ENCODE measurements around the gene CBFA2T2. TPM values are rescaled to one million over a fixed set of nuclear protein-coding genes. Genes with fewer than 3 reads are reported as not detected.
A peak's percentile ranks its signal among the peaks of the same experiment; 100 is the strongest.
"Not testable (repeated sequence)": the region's sequence is repeated elsewhere in the genome, so short reads cannot be mapped to it uniquely, and the experiment has no call there.

The CBFA2T2 gene
- total RNA-seq, 6 donors from 2014 or later: 10.0 to 35.6 (median 16.2) TPM

DNA sequence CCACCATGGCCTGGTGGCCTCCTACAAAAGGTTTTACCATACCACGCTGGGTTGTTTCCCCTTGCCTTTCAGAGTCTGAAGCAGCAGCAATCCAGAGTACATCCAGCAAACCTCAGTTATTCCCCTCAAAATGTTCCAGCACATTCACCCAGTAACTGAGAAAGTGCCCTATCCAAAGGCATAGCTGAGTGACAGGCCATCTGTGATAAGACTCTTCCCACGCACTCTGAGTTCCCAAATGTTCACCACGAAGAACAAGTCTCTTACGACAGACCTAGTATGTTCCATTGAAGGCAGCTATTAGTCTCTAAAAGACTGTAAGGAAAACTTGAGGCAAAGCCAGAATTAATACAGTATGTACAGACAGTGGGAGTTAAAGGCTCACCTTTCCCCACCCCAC, 140.6 kb downstream of the CBFA2T2 start:
- no peak for TF ChIP-seq POLR2A (IDR thresholded peaks at IDR 0.05)
- Histone ChIP-seq H3K27ac (no peak overlapping the region), H3K27me3 (no peaks in the 10 kb centered on the region), H3K4me1 (no peaks in the 10 kb centered on the region), H3K9me3 (no peaks in the 10 kb centered on the region), H3K36me3 (peaks cover 7 to 48% (median 38%) of the 10 kb centered on the region in 4 donors), H3K4me3 (no peak overlapping the region)
- DNase-seq (no peak), ATAC-seq (ENCODE audit: low FRiP score in 2 of 2) (no peak)
- 92 to 93% methylated on average over 4 of the region's 4 CpGs for WGBS, 2 donors

DNA sequence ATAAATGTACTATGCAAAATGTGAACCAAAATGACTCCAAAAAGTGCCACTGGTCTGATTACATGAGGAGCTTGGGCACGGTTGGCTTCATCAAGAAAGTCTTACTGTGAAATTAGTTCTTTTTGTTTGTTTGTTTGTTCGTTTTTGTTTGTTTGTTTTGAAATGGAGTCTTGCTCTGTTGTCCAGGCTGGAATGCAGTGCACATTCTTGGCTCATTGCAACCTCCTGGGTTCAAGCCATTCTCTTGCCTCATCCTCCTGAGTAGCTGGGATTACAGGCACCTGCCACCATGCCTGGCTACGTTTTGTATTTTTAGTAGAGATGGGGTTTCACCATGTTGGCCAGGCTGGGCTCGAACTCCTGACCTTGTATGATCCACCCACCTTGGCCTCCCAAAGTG, 142.0 kb downstream of the CBFA2T2 start:
- not testable (repeated sequence) for H3K27ac ChIP-seq; H3K4me1 ChIP-seq; DNase-seq; ATAC-seq (ENCODE audit: low FRiP score in 2 of 2); H3K9me3 ChIP-seq; H3K4me3 ChIP-seq; H3K27me3 ChIP-seq
- WGBS, 2 donors: 82 to 88% methylated on average over 4 of the region's 4 CpGs
- H3K36me3 ChIP-seq: peaks cover 12 to 46% (median 31%) of the 10 kb centered on the region in 4 donors

DNA sequence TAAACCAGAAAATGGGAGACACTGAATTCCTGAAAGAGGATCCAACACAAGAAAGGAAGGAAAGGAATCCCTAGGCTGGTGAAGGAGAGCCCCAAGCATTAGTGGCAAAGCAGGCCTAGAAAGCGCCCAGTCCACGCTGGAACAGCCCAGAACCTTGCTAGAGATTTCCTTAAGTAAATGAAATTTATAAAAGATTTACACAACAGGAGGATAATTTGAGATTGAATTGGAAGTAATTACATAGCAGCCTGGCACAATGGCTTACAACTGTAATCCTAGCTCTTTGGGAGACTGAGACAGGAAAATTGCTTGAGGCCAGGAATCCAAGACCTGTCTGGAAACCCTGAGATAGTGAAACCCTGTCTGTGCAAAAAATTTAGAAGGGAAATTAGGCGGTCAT, 145.4 kb downstream of the CBFA2T2 start:
- no peak for DNase-seq
- no peak for ATAC-seq (ENCODE audit: low FRiP score in 2 of 2)
- 98 to 99% methylated on average over 3 of the region's 3 CpGs for WGBS, 2 donors
- Histone ChIP-seq H3K27me3 (no peaks in the 10 kb centered on the region), H3K36me3 (peaks cover 15 to 53% (median 28%) of the 10 kb centered on the region in 4 donors), H3K9me3 (no peaks in the 10 kb centered on the region), H3K4me3 (no peak overlapping the region), H3K27ac (no peak overlapping the region), H3K4me1 (no peaks in the 10 kb centered on the region)
- TF ChIP-seq EP300 (IDR thresholded peaks at IDR 0.05): no peak
- no peak for TF ChIP-seq CTCF (IDR thresholded peaks at IDR 0.05)
- TF ChIP-seq POLR2A (IDR thresholded peaks at IDR 0.05): no peak
- no peak for TF ChIP-seq POLR2AphosphoS5 (IDR thresholded peaks at IDR 0.05)

DNA sequence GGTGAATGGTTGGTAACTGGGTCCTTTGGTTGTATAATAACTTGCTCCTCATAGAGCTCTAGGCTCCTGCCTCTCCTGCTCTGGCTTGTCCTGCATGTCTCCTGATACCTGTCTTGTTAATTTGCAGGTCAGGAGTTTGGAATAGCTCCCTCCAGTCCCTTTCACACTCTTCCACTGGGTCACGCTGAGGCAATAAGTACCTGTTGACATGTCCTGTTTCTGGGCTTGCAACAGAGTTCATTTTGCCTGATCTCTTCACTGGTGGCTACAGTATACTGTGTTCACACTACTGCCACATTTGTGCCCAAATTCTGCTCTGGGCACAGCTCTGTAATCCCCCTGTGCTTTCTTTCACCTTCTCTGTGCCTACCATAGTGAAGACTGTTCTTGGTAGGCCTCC, 146.9 kb downstream of the CBFA2T2 start:
- Histone ChIP-seq H3K36me3 (peaks cover 18 to 56% (median 32%) of the 10 kb centered on the region in 4 donors), H3K27me3 (no peaks in the 10 kb centered on the region), H3K27ac (no peak overlapping the region), H3K4me3 (no peak overlapping the region), H3K9me3 (no peaks in the 10 kb centered on the region), H3K4me1 (no peaks in the 10 kb centered on the region)
- 64 to 85% methylated on average over 1 of the region's 1 CpG for WGBS, 2 donors
- ATAC-seq (ENCODE audit: low FRiP score in 2 of 2) (no peak), DNase-seq (no peak)
- no peak for TF ChIP-seq POLR2AphosphoS5 (IDR thresholded peaks at IDR 0.05)
- no peak for TF ChIP-seq EP300 (IDR thresholded peaks at IDR 0.05)
- TF ChIP-seq CTCF (IDR thresholded peaks at IDR 0.05): no peak
- no peak for TF ChIP-seq POLR2A (IDR thresholded peaks at IDR 0.05)

GRCh38 chr20:33640287-33640686, 150.4 kb downstream of the CBFA2T2 start:
- TF ChIP-seq EP300 (IDR thresholded peaks at IDR 0.05) (no peak), POLR2AphosphoS5 (IDR thresholded peaks at IDR 0.05) (no peak)
- WGBS, 2 donors: 82 to 86% methylated on average over 13 of the region's 13 CpGs

DNA sequence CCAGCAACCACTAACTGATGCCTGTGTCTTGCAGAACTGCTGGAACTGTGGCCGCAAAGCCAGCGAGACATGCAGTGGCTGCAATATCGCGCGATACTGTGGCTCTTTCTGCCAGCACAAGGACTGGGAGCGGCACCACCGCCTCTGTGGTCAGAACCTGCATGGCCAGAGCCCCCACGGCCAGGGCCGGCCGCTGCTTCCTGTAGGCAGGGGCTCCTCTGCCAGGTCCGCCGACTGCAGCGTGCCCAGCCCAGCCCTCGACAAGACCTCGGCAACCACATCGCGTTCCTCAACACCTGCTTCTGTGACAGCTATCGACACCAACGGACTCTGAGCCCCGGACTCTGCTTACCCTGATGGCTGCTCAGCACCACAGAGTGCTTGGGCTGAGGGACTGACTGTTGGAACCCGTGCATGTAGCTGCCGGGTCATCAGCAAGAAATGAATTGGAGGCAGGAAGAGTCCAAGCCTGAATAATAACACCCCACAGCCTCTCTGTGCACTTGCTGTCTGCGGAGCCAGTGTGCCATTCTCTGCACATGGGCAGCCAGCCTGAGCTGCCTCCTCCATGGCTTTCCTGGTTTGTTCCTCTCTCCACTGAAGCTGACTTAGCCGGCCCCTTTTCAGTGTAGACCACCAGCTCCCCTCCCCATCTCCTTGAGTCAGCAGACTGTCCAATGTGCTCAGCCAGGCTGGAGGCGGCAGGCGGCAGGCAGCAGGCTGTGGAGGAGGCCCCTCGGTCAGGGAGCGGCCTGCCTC, 154.6 kb downstream of the CBFA2T2 start:
- Histone ChIP-seq H3K9me3 (no peaks in the 10 kb centered on the region), H3K36me3 (peaks cover 16 to 61% (median 32%) of the 10 kb centered on the region in 4 donors), H3K27ac (no peak overlapping the region), H3K4me1 (peaks cover 11 to 26% (median 21%) of the 10 kb centered on the region in 4 donors), H3K4me3 (no peak overlapping the region), H3K27me3 (no peaks in the 10 kb centered on the region)
- ATAC-seq (ENCODE audit: low FRiP score in 2 of 2) (no peak), DNase-seq (peak in 1 of 2 donors; percentile 83)
- 91 to 96% methylated on average over 17 to 28 of the region's 28 CpGs for whole genome bisulfite sequencing, 2 donors
- no peak for TF ChIP-seq POLR2A (IDR thresholded peaks at IDR 0.05)
- no peak for TF ChIP-seq CTCF (IDR thresholded peaks at IDR 0.05)
- TF ChIP-seq POLR2AphosphoS5 (IDR thresholded peaks at IDR 0.05): no peak
- no peak for TF ChIP-seq EP300 (IDR thresholded peaks at IDR 0.05)

More at GRCh38 chr20:33640287-33640686, 150.4 kb downstream of the CBFA2T2 start:
- H3K4me1 ChIP-seq: no peaks in the 10 kb centered on the region
- no peaks in the 10 kb centered on the region for H3K9me3 ChIP-seq
- peaks cover 25 to 81% (median 43%) of the 10 kb centered on the region in 4 donors for H3K36me3 ChIP-seq
- no peak for ATAC-seq (ENCODE audit: low FRiP score in 2 of 2)
- no peak for DNase-seq
- H3K27ac ChIP-seq: no peak overlapping the region
- no peaks in the 10 kb centered on the region for H3K27me3 ChIP-seq
- no peak overlapping the region for H3K4me3 ChIP-seq

Data from upper lobe of left lung (tissue), 6 donors.